AG10803 (cell line): ENCODE results near the gene NAT16.
"Not testable (repeated sequence)": the region's sequence is repeated elsewhere in the genome, so short reads cannot be mapped to it uniquely, and the experiment has no call there.

Experiments
- DNase-seq: peaks from one replicate; pipeline ENCODE4 v3.0.0; 2010; ENCODE audit warnings: low read depth
- H3K4me3 ChIP-seq: 2 replicates; pipeline ENCODE4 v1.5.1; 2011; ENCODE audit warnings: mild to moderate bottlenecking, low read length, control low read depth
- TF ChIP-seq, protein P1 (sequence below): conservative IDR thresholded peaks from 2 replicates; pipeline ENCODE4 v1.5.1; 2011; ENCODE audit warnings: mild to moderate bottlenecking, low read length, control low read depth, inconsistent platforms

NAT16 gene

DNA sequence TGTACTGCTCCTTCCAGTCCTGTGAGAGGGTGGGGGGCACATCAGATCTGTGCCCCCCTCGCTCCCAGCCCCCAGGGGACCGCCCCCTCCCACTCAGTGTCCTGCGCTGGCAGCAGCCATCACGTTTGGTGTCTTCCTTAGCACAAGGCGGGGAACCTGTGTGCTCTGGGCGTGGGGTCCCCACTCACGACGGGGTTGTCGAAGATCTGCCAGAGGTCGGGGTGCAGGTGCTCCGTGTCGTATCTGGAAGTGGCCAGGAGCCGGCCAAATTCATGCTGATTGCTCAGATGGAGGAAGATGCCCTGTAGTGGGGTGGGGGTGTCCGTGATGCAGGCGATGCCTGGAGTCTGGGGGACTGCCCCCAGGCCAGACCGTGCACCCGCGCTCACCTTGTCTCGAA, 30.1 kb upstream of the NAT16 start:
- no peak overlapping the region for H3K4me3 ChIP-seq
- DNase-seq, result no peak
- TF ChIP-seq, protein P1, sequence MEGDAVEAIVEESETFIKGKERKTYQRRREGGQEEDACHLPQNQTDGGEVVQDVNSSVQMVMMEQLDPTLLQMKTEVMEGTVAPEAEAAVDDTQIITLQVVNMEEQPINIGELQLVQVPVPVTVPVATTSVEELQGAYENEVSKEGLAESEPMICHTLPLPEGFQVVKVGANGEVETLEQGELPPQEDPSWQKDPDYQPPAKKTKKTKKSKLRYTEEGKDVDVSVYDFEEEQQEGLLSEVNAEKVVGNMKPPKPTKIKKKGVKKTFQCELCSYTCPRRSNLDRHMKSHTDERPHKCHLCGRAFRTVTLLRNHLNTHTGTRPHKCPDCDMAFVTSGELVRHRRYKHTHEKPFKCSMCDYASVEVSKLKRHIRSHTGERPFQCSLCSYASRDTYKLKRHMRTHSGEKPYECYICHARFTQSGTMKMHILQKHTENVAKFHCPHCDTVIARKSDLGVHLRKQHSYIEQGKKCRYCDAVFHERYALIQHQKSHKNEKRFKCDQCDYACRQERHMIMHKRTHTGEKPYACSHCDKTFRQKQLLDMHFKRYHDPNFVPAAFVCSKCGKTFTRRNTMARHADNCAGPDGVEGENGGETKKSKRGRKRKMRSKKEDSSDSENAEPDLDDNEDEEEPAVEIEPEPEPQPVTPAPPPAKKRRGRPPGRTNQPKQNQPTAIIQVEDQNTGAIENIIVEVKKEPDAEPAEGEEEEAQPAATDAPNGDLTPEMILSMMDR, result no peak

GRCh38 chr7:101208794-101209193, 28.7 kb upstream of the NAT16 start:
- no peak overlapping the region for H3K4me3 ChIP-seq
- no peak for DNase-seq
- TF ChIP-seq, protein P1, result no peak

DNA sequence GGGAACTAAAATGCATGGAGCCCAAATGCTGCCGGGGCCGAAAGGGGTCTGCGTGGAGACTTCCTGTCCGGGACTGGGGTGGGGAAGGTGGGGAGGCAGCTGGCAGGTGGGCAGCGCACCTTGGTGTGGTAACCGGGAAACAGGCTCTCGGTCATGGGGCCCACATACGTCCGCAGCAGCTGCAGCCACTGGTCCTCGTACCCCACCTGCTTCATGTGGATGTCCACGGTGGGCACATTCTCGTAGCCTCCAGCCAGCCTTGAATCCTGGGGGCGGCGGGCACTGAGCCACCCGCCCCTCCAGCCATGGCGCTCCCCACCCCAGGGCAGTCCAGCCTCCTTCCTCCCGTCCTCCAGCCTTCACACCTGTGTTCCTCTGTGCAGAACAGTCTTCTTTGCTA, 27.4 kb upstream of the NAT16 start:
- no peak overlapping the region for H3K4me3 ChIP-seq
- no peak for DNase-seq
- TF ChIP-seq, protein P1, result no peak

GRCh38 chr7:101206665-101207042, 26.6 kb upstream of the NAT16 start:
- DNase-seq, result no peak
- TF ChIP-seq, protein P1, result no peak
- no peak overlapping the region for H3K4me3 ChIP-seq

- no peak overlapping the region for H3K4me3 ChIP-seq
- TF ChIP-seq, protein P1, result no peak
- no peak for DNase-seq
These were observed 26.0 kb upstream of the NAT16 start for GRCh38 chr7:101205901-101206664.

DNA sequence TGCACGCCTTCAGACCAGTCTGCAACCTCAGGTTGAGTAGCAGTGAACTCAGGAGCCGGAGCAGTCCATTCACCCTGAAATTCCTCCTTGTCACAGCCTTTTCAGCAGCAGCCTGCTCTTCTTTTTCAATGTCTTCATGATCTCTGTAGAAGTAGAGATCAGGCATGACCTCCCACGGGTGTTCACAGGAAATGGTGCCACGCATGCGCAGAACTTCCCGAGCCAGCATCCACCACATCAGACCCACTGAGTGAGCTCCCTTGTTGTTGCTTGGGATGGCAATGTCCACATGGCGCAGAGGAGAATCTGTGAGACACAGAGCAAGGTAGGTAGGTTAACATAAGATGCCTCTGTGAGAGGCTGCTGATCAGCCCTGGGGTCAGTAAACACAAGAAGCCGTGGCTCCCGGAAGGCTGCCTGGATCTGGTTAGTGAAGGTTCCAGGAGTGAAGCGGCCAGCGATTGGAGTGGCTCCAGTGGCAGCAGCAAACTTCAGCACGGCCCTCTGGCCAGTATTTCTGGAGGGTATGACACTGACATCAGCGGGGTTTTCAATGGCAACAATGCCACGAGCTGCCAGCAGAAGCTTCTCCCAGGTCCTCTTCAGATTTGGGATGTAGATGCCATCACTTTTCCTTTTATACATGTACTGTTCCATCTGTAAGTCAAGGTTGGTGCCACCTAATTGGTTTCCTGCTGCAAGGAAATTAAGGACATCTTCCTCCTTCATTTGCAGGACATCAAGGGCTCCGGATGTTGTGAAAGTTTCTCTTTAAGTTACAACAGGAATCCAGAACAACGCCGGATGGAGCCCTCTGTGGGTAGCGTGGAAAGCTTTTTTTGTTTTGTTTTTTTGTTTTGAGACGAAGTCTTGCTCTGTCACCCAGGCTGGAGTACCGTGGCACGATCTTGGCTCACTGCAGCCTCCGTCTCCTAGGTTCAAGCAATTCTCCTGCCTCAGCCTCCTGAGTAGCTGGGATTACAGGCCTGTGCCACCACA, 23.9 kb upstream of the NAT16 start:
- H3K4me3 ChIP-seq, result not testable (repeated sequence)
- TF ChIP-seq, protein P1, result peak; percentile 20; the same call in 1 of the 2 replicates
- DNase-seq, result peak; percentile 64

DNA sequence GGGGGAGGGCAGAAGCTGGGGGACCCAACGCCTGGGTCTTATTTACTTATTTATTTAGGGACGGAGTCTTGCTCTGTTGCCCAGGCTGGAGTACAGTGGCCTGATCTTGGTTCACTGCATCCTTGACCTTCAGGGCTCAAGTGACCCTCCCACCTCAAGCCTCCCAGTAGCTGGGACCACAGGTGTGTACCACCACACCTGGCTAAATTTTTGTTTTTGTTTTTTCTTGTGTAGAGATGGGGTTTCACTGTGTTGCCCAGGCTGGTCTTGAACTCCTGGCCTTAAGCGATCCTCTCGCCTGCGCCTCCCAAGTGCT, 22.5 kb upstream of the NAT16 start:
- DNase-seq, result no peak
- TF ChIP-seq, protein P1, result no peak
- H3K4me3 ChIP-seq, result no peak overlapping the region
